A549 treated with AZD9567 at 1 μM for 4 hours (cell line): ENCODE measurements around the gene FASTK. TPM values are rescaled to one million over a fixed set of nuclear protein-coding genes. Genes with fewer than 3 reads are reported as not detected.

Experiments used
- total RNA-seq: library from RNA; stranded (reverse); fragments of 200-300 nt; extraction: Qiagen RNA extraction; gene quantifications from 5 replicates; pipeline ENCODE4 v1.2.3, GENCODE V29; 2022; ENCODE audit not compliant: insufficient read depth

Gene FASTK, protein sequence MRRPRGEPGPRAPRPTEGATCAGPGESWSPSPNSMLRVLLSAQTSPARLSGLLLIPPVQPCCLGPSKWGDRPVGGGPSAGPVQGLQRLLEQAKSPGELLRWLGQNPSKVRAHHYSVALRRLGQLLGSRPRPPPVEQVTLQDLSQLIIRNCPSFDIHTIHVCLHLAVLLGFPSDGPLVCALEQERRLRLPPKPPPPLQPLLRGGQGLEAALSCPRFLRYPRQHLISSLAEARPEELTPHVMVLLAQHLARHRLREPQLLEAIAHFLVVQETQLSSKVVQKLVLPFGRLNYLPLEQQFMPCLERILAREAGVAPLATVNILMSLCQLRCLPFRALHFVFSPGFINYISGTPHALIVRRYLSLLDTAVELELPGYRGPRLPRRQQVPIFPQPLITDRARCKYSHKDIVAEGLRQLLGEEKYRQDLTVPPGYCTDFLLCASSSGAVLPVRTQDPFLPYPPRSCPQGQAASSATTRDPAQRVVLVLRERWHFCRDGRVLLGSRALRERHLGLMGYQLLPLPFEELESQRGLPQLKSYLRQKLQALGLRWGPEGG
- 50.3 to 91.6 TPM (median 84.4 TPM) in 5 replicates for total RNA-seq

DNA sequence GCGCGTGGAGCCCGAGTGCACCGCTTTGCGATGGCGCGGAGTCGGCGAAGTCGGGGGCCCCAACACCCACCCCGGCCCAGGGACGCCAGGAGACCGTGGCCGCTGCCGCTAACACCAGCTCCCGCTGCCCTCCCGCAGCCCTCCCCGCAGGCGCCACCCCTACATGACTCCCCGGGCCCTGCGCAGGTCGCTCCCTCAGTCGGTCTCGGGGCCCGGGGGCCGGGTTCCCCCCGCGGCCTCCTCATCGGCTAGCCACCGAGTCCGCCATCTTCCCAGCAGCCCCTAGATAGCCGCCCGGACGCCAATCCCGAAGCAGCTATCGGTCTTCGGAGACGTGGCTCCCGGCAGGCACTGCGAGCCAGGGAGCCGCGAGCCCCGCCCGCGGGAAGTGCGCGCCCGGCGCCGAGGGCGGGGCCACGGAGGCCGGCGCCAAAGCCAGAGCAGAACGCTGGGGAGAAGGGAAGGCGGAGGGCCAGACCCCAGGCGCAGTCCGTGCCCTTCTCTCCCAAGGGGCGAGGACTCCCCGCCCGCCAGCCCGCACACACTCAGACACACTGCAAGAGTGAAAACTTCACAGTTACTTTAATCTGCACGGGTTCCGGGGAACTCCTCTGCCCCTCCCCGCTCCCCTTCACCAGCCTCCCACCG lies at the start of gene FASTK:
Gene FASTK (minus strand): TSS at position 288 of the 648 bp plus-strand sequence. CDS start 43 bp downstream, at position 245.

GRCh38 chr7:151085691-151086620 lies 5.3 kb upstream of the FASTK start, which contains the start of gene AGAP3:
TSS of gene AGAP3 (plus strand) at chr7:151086475. CDS start at chr7:151086742, 267 bp downstream.

DNA sequence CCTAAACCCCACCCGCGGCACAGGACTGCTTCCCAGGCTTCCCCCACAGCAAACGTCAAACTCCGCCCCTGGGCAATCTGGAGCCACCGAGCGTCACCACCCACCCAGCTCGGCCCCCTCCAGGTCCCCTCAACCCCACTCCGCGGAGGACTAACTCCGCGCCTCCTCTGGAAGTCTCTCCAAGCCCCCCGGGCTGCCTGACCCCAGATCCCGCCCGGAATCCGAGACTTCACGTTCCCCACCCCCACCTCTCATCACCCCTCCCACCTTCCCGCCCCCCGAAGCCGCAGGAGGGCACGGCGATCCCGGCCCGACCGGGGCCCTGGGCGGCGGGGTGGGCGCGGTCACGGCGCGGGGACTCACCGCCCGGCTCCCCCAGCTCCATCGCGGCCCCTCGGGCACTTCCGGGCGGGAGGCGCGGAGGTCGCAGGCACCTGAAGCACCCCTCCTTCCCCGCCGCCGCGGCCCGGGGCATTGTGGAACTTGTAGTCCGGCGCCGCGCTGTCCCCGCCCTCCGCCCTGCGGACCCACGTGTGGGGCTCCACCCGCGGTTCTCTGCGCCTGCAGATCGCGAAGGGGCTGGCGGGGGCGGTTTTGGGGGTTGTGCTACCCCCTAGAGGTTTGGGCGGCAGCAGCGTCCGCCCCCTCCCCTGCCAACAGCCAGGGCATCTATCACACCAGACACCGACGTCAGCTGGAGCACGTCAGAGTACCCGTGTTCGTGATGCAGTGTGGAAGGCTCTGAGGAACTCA lies 2.6 kb upstream of the FASTK start, which contains the start of gene TMUB1:
Gene TMUB1 (minus strand): TSS at position 423 of the 753 bp plus-strand sequence. CDS start 930 bp downstream, outside the sequence.

GRCh38 chr7:151059367-151060112 lies 21.1 kb downstream of the FASTK start, which contains the start of gene SLC4A2:
TSS of gene SLC4A2 (plus strand) at chr7:151059589. CDS start at chr7:151061988, 2,399 bp downstream.

GRCh38 chr7:151057506-151057988 lies 23.1 kb downstream of the FASTK start, which contains the start of gene CDK5:
TSS of gene CDK5 (minus strand) at chr7:151057897. CDS start at chr7:151057848, 49 bp downstream.

GRCh38 chr7:151047976-151048815 lies 32.4 kb downstream of the FASTK start, which contains the start of gene ASIC3:
TSS of gene ASIC3 (plus strand) at chr7:151048531. CDS start at chr7:151048886, 355 bp downstream.

DNA sequence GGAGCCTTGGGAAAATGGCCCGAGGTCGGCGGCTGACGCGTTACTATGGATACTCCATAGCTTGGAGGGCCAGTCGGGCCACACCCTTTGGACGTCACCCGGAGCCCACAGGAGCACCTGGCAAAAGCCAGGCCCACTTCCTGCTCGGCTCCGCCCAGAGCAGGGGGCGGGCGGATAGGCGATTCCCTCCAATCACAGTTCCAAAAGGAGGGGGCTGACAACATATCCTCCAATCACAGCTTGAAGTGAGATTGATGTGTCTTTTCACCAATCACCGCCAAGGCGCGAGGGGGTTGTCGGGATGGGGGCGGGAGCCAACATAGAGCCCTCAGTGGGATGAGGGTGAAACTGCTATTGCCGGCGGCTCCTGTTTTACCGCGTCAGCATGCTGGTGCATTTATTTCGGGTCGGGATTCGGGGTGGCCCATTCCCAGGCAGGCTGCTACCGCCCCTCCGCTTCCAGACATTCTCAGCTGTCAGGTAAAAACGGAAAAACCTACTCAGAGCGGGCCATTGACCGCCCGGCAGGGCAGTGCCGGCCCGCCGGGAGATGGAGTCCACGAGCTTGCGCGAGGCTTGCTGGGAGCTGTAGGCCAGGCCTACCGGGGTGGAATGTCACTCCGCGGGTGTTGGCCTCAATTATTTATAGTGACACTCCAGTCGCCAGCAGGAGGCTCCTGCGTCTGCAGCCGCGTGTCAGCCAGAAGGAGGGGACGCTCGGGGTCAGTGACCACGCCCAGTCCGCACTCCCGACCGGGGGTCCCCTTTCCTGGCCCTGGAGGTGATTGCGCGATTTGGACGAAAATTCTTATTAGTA lies 52.3 kb downstream of the FASTK start, which contains the start of gene ABCB8:
Gene ABCB8 (plus strand): TSS at position 320 of the 817 bp plus-strand sequence. CDS start 66 bp downstream, at position 386.

Other genes starting within 250 kb of the FASTK start
- gene AOC1, start 228.3 kb downstream of the FASTK start, total RNA-seq = 0.03 to 0.07 TPM in 2 of 5 replicates, not detected in the others
- 0.74 to 1.6 TPM (median 1.5 TPM) in 5 replicates for gene KCNH2, start 102.5 kb downstream of the FASTK start, total RNA-seq
- 0.15 to 0.42 TPM (median 0.24 TPM) in 4 of 5 replicates, not detected in the other for gene NOS3, start 89.8 kb downstream of the FASTK start, total RNA-seq
- gene ATG9B, start 56.3 kb downstream of the FASTK start, total RNA-seq = 0.54 to 0.91 TPM (median 0.71 TPM) in 4 of 5 replicates, not detected in the other
- gene ABCB8, start 52.4 kb downstream of the FASTK start, total RNA-seq = 40.4 to 52.5 TPM (median 50.5 TPM) in 5 replicates
- gene ASIC3, start 32.3 kb downstream of the FASTK start, total RNA-seq = 7.7 to 12.8 TPM (median 10.8 TPM) in 5 replicates
- 29.7 to 38.6 TPM (median 30.6 TPM) in 5 replicates for gene CDK5, start 22.9 kb downstream of the FASTK start, total RNA-seq
- gene SLC4A2, start 21.2 kb downstream of the FASTK start, total RNA-seq = 149 to 274 TPM (median 247 TPM) in 5 replicates
- gene TMUB1, start 2.7 kb upstream of the FASTK start, total RNA-seq = 29.4 to 54.1 TPM (median 48.7 TPM) in 5 replicates
- gene AGAP3, start 5.7 kb upstream of the FASTK start, total RNA-seq = 41.3 to 67.4 TPM (median 64.9 TPM) in 5 replicates
- 0.07 to 0.13 TPM (median 0.09 TPM) in 3 of 5 replicates, not detected in the others for gene GBX1, start 86.9 kb upstream of the FASTK start, total RNA-seq
- gene ASB10, start 106.4 kb upstream of the FASTK start, total RNA-seq = not detected in 5 replicates
- gene H2BK1, start 129.7 kb upstream of the FASTK start, total RNA-seq = not detected in 5 replicates
- 53.3 to 66.9 TPM (median 60.8 TPM) in 5 replicates for gene ABCF2, start 146.4 kb upstream of the FASTK start, total RNA-seq
- gene CHPF2, start 151.7 kb upstream of the FASTK start, total RNA-seq = 35.0 to 48.9 TPM (median 44.8 TPM) in 5 replicates
- gene SMARCD3, start 167.9 kb upstream of the FASTK start, total RNA-seq = 4.3 to 8.8 TPM (median 8.1 TPM) in 5 replicates